ENCODE results near the gene SPATC1L.

SPATC1L gene

GRCh38 chr21:46161633-46162592 is 22.3 kb downstream of the SPATC1L start:
- no peak for DNase-seq (ENCODE audit: low spot score)

- DNase-seq (ENCODE audit: low spot score), result no peak
These were observed 23.2 kb downstream of the SPATC1L start for GRCh38 chr21:46160907-46161632.

- no peak for DNase-seq (ENCODE audit: low spot score)
These were observed 23.7 kb downstream of the SPATC1L start for GRCh38 chr21:46160657-46160906.

- no peak for DNase-seq (ENCODE audit: low spot score)
These were observed 24.2 kb downstream of the SPATC1L start for GRCh38 chr21:46159841-46160656.

- no peak for DNase-seq (ENCODE audit: low spot score)
These were observed 24.9 kb downstream of the SPATC1L start for GRCh38 chr21:46159390-46159789.

- no peak for DNase-seq (ENCODE audit: low spot score)
These were observed 25.5 kb downstream of the SPATC1L start for GRCh38 chr21:46158666-46159300.

- DNase-seq (ENCODE audit: low spot score), result no peak
These were observed 26.2 kb downstream of the SPATC1L start for GRCh38 chr21:46157987-46158451.

- no peak for DNase-seq (ENCODE audit: low spot score)
These were observed 26.8 kb downstream of the SPATC1L start for GRCh38 chr21:46157396-46157986.

- no peak for DNase-seq (ENCODE audit: low spot score)
These were observed 27.6 kb downstream of the SPATC1L start for GRCh38 chr21:46156678-46157077.

GRCh38 chr21:46156378-46156645 is 27.9 kb downstream of the SPATC1L start:
- no peak for DNase-seq (ENCODE audit: low spot score)

- DNase-seq (ENCODE audit: low spot score), result no peak
These were observed 28.5 kb downstream of the SPATC1L start, which contains the start of gene FTCD for GRCh38 chr21:46155514-46156377. Gene FTCD (minus strand): TSS chr21:46155579. CDS start chr21:46155523, 56 bp downstream.

- no peak for DNase-seq (ENCODE audit: low spot score)
These were observed 29.2 kb downstream of the SPATC1L start for GRCh38 chr21:46154955-46155513.

GRCh38 chr21:46154155-46154954 is 29.9 kb downstream of the SPATC1L start:
- DNase-seq (ENCODE audit: low spot score), result no peak

- peak; percentile 44 for DNase-seq (ENCODE audit: low spot score)
These were observed 30.8 kb downstream of the SPATC1L start for GRCh38 chr21:46153247-46154154.

- DNase-seq (ENCODE audit: low spot score), result no peak
These were observed 31.4 kb downstream of the SPATC1L start for GRCh38 chr21:46152927-46153246.

- DNase-seq (ENCODE audit: low spot score), result no peak
These were observed 32.0 kb downstream of the SPATC1L start for GRCh38 chr21:46151989-46152926.

- no peak for DNase-seq (ENCODE audit: low spot score)
These were observed 32.8 kb downstream of the SPATC1L start for GRCh38 chr21:46151261-46151988.
